Activated CD8-positive, alpha-beta memory T cell treated with anti-CD3 and anti-CD28 coated beads for 36 hours (primary cell): ENCODE results near the gene ICOS. TPM values are rescaled to one million over a fixed set of nuclear protein-coding genes. Genes with fewer than 3 reads are reported as not detected.
"Not testable (repeated sequence)": the region's sequence is repeated elsewhere in the genome, so short reads cannot be mapped to it uniquely, and the experiment has no call there.

Experiments used
- CTCF ChIA-PET: fragments of 350-600 bp; sonication (Branson Sonifier 250); formaldehyde crosslinking; loops from one replicate; lab custom pipeline; 2021; ENCODE audit warnings: antibody characterized with exemption; lab: Charles Lee
- POLR2A ChIA-PET: fragments of 350-600 bp; sonication (Branson Sonifier 250); formaldehyde crosslinking; loops from one replicate; lab custom pipeline; 2021; ENCODE audit warnings: antibody characterized with exemption; lab: Charles Lee
- total RNA-seq, 2 experiments: library from RNA; stranded (reverse); gene quantifications; one replicate each; pipeline ENCODE4 v1.2.3, GENCODE V29; 2021

The ICOS gene
- total RNA-seq, 2 experiments from 2014 or later: 80.0 to 81.7 TPM

DNA sequence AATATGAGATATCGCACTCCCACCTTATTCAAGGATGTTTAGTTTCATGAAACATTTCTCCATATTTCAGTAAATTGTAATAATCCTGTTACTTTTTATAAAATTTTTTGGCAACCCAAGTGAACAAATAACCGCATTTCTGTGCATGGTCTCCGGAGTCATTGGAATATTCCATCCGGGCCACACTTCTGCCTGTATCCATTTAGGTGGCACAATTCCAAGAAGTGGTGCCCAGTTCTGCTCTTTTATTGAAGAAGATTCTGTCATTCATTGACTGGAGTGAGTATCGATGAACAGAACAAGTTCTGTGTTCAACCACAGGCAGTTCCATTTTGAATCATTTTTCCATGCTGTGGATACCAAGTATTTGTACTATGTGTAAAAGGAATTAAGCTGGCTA is 26.6 kb upstream of the ICOS start:
- ChIA-PET POLR2A (interaction anchor here (0.6 to 1.5 kb wide), 3 partner anchors 26 to 41 kb away, joined by 3 to 5 read pairs (median 4); partner anchors contain the start of gene ICOS), CTCF (interaction anchor here (0.7 to 3.0 kb wide), 17 partner anchors 10 to 336 kb away, joined by 3 to 12 read pairs (median 5); partner anchors contain the start of gene CTLA4)

DNA sequence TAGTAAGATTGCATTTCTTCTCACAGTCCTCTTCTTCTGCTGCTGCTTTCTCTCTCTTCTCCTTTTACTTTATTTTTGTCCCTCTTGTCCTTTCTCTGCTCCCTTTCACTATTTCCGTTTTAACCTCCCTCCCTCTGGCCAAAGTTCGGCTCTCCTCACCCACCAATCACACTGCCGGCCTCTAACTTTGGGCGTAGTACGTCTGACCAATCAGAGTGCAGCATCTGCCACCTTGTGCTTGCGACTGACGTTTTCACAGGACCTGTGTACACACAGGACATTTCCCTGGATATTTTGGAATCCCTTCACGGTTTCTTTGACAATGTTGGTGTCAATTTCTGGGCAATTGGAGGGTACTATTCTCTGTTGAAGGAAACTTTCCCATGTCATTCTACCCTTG is 22.6 kb upstream of the ICOS start:
- CTCF ChIA-PET: no interaction called here
- POLR2A ChIA-PET: interaction anchor here (0.7 kb wide), 1 partner anchor 47 kb away, joined by 4 read pairs; no protein-coding TSS in a partner anchor

DNA sequence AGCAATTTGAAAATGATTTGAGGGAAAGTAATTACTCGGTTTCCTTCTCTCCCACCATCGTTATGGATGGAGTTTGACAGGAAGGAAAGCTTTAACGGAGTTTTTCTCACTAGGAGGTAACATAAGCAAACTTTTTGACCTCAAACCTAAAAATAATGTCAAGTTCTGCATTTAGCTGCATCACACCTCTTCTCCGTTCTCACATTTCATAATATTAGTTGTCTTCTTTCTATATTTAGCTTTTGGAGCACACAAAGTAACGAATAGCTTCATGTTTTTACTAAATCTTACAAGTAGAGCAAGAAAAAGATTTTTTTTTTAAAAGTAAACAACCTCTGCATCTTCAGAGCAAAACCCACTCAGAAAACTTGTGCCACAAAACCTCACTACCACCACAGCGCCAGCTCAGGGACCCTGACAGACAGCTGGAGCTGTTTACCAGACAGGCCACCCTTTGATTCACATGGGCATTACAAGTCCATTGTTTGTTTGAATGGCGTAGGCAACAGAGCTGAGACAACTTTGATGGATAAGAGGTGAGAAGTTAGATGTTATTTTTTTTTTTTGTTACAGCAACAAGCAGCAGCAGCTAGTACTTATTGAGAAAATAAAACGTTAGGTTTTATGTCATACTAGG is 21.9 kb upstream of the ICOS start:
- POLR2A ChIA-PET: interaction anchor here (0.7 kb wide), 1 partner anchor 46 kb away, joined by 4 read pairs; no protein-coding TSS in a partner anchor
- CTCF ChIA-PET: no interaction called here

DNA sequence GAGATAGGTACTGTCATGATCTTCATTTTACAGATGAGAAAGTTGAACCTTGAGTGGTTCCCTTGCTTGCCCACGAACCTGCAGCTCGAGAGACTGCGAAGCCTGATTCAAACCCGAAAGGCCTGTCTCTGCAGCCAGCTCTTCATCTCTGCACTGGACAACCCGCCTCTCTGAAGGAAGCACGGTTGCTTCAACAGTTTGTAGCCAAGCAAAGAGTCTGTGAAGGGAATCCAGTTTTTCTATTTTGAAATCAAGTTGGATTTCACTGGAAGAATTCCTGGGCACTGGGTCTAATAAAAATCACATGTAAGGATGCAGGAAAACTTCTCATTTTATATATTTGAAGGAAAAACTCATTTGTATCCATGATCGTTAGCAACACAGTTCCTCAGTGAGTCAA is 21.3 kb upstream of the ICOS start:
- CTCF ChIA-PET: no interaction called here

DNA sequence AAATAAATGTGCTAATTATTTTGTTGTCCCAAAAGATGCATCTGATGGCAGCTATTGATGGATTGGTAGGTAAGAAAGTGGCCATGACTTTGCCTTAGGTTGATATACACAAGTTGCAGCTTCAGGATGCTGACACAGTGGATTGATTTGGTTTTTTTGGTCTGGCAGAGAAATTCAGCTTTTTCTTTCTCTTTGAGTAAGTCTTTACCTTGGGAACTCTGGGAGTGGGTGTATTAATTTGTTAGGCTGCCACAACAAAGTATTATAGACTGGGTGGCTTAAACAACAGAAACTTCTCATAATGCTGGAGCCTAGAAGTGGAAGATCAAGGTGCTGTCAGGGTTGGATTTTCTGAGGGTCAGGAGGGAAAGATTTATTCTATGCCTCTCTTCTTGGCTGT is 19.8 kb upstream of the ICOS start:
- ChIA-PET POLR2A (no interaction called here), CTCF (interaction anchor here (1.2 kb wide), 1 partner anchor 12 kb away, joined by 4 read pairs; no protein-coding TSS in a partner anchor)

More for the DNA sequence above, 21.3 kb upstream of the ICOS start:
- POLR2A ChIA-PET: no interaction called here

DNA sequence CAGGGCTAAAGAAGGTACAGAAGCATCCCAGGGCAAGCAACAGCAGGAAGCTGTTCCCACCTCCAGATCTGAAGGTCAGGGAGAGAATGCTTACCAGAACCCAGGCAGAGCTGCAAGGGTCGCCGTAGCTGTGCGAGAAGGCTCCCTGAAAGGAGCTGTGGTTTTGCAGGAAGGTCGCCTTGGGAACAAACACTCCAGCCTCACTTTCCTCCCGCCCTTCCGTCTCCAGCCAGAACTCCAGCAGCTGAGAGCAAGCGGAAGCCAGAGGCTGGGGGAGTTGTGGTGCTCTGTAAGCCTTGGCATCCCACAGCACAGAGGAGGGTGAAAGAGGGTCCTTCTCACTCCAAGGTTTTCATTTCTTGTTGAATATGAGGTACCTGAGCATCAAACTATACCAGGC is 18.3 kb upstream of the ICOS start:
- POLR2A ChIA-PET: no interaction called here
- CTCF ChIA-PET: interaction anchor here (0.7 kb wide), 1 partner anchor 15 kb away, joined by 3 read pairs; no protein-coding TSS in a partner anchor

DNA sequence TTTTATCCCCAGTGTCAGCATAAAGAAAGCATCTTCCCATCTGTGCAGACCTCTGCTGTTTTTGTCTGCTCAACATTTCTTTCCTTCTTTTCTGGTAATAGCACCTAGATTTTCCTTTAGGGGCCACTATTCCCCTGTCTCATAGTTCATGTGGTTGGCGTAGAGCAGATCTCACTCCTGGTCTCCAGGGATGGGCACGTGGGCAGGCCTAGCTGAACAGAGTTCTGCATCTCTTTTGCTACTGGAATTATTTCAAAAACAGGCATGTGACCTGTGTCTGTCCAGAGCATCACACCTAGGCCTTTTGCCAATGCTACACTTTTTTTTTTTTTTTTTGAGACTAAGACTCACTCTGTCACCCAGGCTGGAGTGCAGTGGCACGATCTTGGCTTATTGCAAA is 17.7 kb upstream of the ICOS start:
- ChIA-PET POLR2A (no interaction called here), CTCF (interaction anchor here (0.7 kb wide), 1 partner anchor 14 kb away, joined by 3 read pairs; no protein-coding TSS in a partner anchor)

DNA sequence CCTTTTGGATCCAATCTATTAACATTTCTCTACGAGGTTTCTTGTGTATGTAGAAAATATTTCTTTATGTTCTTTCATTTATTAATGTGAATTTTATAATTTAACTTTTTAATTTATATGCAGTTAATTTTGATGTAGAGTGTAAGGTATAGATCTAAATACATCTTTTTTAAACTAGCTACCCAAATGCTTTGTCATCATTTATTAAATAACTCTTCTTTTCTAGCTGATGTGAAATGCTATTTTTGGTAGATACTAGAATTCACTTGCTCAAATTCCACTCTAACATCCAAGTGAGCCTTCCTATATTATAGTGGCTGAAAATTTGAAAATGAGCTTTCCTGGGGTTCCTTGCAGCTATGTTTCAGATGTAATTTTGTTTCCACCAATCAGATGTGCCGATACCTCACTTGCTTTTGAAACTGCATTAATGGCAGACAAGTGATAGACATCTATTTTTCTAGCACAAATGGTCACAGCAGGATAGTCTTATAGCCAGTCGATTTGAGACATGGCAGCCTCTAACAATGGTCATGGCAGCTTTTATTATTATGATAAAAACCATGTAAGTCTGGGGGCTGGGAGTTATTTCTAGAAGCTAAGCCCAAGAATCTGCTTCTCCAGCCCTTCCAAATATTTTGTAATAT is 10.9 kb upstream of the ICOS start:
- ChIA-PET CTCF (interaction anchor here (1.6 kb wide), 1 partner anchor 16 kb away, joined by 5 read pairs; no protein-coding TSS in a partner anchor), POLR2A (no interaction called here)

DNA sequence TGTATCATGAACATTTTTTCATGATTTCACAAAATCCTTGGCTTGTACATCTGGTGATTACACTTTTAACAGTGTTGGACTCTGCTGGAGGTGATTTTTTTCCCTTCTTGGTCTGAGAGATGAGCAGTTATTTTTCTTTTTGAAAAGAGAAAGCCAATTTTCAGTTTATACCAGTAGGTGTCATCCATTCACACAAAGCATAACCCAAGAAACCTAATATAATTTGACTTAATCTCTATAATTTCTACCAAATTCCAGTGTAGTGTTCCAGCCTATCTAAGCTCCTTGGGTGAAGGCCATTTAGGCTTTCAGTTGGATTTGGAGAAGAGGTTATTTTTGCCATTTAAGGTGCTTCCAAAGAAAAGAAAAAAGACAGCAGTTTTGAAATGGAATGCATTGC is 7.7 kb upstream of the ICOS start:
- POLR2A ChIA-PET: no interaction called here
- CTCF ChIA-PET: interaction anchor here (0.7 to 1.4 kb wide), 4 partner anchors 12 to 178 kb away, joined by 3 to 4 read pairs (median 3); no protein-coding TSS in a partner anchor

DNA sequence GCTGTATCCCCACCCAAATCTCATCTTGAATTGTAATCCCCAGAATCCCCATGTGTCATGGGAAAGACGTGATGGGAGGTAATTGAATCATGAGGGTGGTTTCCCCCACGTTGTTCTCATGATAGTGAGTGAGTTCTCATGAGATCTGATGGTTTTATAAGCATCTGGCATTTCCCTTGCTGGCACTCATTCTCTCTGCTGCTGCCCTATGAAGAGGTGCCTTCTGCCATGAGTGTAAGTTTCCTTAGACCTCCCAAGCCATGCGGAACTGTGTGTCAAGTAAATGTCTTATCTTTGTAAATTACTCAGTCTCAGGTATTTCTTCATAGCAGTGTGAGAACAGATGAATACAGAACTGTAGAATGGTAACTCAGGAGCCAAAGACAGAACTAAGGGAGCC is 5.3 kb upstream of the ICOS start:
- CTCF ChIA-PET, POLR2A ChIA-PET: not testable (repeated sequence)

DNA sequence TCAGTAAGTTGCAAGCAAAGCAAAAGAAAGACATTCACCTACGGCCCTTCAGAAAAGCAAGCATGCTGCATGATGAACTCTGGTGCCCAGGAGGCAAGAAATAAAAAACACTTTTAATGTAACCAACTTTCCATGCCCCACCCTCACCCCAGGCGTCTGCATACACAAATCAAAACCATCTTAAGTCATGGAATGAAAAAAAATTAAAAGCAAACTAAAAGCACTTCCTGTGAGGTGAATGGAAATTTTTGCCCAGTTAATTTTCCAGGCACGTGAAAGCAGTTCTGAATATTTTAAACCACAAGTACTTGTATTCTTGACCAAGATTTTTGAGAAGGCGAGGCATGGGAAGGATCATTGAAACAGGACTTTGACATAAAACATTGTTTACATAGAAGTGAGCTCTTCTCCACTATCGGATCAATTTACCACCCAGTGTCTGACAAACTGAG is 2.5 kb upstream of the ICOS start:
- ChIA-PET POLR2A (interaction anchor here (0.8 to 2.3 kb wide), 4 partner anchors 48 to 67 kb away, joined by 3 to 7 read pairs (median 6); partner anchors contain the start of gene CTLA4), CTCF (interaction anchor here (0.7 to 1.3 kb wide), 2 partner anchors 203 to 244 kb away, joined by 3 read pairs; no protein-coding TSS in a partner anchor)

DNA sequence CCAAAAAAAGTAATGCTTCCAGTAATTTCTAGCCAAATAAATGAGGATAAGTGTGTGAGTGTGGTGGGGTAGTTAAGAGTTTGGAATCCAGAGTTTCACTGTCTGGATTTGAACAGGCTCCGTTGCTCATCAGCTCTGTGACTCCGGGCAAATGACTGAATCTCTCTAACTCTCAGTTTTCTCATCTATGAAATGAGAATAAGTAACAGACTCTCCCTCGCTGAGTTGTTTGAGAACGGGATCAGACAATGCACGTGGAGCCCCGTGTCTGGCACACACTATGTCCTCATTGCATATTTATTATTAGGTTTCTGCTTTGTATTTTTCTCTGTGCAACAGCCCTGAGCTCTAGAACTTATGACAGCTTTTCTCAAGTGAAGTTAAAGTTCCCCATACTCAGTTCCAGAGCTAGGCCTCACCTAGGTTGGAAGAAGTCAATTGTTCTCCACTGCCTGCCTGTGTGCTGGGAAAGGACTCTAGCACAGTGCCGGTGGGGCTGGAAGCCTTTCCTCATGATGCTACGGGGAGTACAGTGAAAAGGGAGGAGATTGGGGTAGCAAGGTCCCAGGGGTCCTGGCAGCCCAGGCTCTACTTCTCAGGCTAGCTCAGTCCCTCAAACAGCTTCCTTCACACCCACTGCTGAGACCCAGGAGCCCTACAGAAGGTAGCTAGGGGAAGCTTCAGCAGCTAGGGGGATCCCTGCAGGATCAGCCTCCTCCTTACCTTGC is 1.7 kb upstream of the ICOS start:
- CTCF ChIA-PET: interaction anchor here (0.7 to 1.3 kb wide), 3 partner anchors 83 to 243 kb away, joined by 3 read pairs; no protein-coding TSS in a partner anchor

DNA sequence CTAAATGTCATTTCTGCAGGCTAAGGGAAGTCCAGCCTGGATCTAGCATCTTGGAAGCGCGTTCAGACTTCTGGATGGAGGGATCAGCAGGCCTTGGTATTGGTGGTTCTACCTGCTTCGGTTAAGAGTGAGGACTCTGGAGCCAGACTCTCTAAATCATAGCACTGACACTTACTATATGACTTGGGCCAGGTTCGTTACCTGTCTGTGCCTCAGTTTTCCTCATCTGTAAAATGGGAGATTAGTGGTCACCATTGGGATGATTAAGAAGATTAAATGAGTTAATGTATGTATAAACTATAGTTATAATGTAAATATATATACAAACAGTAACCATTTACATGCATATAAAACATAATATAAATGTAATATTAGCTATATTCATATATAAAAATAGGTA is 995 bp upstream of the ICOS start:
- CTCF ChIA-PET: interaction anchor here (1.3 kb wide), 1 partner anchor 82 kb away, joined by 3 read pairs; no protein-coding TSS in a partner anchor
- POLR2A ChIA-PET: interaction anchor here (0.9 to 2.3 kb wide), 4 partner anchors 49 to 67 kb away, joined by 3 to 7 read pairs (median 6); no protein-coding TSS in a partner anchor

More for the DNA sequence above, 1.7 kb upstream of the ICOS start:
- POLR2A ChIA-PET: interaction anchor here (0.8 to 2.3 kb wide), 5 partner anchors 48 to 68 kb away, joined by 3 to 7 read pairs (median 4); partner anchors contain the start of gene CTLA4

DNA sequence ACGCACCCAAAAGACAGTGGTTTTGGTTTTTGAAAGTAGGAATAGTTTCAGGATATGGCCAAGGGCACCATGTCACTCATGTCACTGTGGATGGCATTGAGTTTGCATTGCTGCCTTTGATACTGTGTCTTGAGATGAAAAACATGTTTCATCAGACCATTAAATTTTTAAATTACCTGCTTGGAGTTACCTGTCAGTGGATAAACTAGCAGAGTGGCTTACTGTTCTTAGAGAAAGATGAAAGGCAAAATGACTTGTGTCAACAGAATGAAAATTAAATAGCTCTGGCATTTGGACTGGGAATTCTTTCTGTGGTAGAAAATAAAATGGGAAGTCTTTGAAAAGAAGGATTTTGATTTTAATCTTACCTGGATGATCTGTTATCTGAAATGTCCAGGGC is 386 bp downstream of the ICOS start:
- CTCF ChIA-PET: no interaction called here
- POLR2A ChIA-PET: interaction anchor here (0.6 to 1.8 kb wide), 5 partner anchors 14 to 226 kb away, joined by 3 to 4 read pairs (median 3); no protein-coding TSS in a partner anchor

DNA sequence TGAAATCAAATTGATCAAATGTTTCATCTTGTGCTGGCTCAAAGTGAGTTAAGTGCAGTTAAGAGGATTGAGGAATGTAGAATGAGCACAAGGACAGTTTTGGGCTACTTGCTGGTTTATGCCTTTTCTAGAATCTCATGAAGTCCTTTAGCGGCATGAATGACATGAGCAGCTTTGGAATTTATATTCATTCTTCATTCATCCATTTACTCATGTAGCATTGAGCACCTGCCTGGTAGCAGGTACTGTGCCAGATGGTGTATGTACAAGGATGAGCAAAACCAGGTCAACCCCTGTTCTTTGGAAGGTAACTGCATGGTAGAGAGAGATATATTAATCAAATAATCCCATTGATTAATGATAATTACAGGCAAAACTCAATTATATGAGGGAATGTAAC is 1.2 kb downstream of the ICOS start:
- CTCF ChIA-PET: interaction anchor here (1.0 kb wide), 1 partner anchor 126 kb away, joined by 3 read pairs; no protein-coding TSS in a partner anchor
- POLR2A ChIA-PET: interaction anchor here (0.8 to 1.8 kb wide), 5 partner anchors 69 to 231 kb away, joined by 3 to 4 read pairs (median 3); no protein-coding TSS in a partner anchor

DNA sequence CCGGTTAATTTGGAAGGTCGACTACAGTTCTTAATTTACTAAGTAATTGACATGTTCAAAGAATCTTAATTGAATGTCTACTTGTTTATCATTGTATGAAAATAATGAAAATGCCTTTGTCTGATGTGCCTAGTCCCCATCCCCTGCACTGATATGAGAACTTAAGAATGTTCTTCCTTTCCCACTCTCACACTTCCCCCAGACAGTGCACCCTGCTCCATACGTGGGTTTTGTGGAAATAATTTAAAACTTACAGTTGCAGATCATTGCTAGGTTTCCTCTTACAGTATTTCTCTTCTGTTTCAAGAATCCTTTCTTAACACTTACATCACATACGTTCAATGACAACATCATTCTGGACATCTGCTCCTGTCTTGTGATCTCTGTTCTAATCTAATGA is 3.5 kb downstream of the ICOS start:
- ChIA-PET POLR2A (no interaction called here), CTCF (no interaction called here)

DNA sequence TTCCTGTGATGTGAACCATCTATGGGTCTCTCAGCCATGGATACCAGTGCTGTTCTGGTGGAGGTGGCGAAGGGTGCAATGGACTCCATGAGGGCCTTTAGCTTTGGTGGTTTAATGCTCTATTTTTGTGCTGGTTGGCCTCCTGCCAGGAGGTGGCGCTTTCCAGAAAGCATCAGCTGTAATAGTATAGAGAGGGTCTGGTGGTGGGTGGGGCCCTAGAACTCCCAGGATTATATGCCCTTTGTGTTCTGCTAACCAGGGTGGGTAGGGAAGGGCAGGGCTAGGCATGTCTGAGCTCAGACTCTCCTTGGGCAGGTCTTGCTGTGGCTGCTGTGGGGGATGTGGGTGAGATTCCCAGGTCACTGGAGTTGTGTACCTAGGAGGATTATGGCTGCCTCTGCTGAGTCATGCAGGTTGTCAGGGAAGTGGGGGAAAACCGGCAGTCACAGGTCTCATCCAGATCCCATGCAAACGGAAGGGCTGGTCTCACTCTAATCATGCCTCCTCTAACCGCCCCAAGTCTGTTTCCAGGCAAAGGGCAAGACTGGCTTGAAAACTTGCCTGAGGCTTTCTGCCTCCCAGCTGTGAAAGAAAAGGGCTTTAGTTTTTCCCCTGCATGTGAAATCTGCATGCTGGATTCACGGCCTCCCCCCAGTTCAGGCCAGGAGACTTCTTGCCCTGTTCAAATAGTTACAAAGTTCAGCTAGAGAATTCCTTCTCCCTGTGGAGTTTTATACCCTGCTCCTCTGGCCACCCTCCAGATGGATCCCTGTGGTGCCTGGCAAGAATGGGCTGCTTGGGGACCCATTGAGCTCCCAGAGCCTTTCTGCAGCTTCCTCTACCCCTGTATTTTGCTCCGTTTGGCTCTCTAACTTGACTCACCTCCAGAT is 7.2 kb downstream of the ICOS start:
- POLR2A ChIA-PET: interaction anchor here (0.6 kb wide), 1 partner anchor 80 kb away, joined by 3 read pairs; no protein-coding TSS in a partner anchor
- CTCF ChIA-PET: interaction anchor here (1.2 kb wide), 1 partner anchor 74 kb away, joined by 3 read pairs; no protein-coding TSS in a partner anchor

DNA sequence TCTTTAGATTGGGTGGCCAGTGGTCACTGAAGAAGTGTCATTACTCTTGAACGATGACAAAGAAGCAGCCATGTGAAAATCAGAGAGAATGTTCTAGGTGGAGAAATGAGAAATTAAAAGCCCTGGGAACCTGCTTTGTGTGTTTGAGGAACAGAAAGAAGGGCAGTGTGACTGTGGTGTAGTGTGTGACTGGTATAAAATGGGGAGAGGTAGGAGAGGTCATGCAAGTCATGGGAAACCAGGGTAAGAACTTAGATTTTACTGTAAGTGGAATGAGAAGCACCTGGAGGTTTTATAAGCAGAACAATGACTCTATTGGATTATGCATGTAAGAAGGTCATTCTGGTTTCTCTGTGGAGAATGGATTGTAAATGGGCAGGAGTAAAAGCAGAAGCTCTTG is 12.2 kb downstream of the ICOS start:
- CTCF ChIA-PET: no interaction called here
- POLR2A ChIA-PET: no interaction called here
